ENCODE data around the gene INPP5A.

The INPP5A gene

GRCh38 chr10:132628966-132629900 lies 91.6 kb downstream of the INPP5A start:
- H3K27me3 Mint-ChIP-seq: no peaks in the 10 kb centered on the region
- H3K9me3 Mint-ChIP-seq: no peaks in the 10 kb centered on the region
- peaks cover 9% of the 10 kb centered on the region in 2 donors for H3K36me3 Mint-ChIP-seq
- peaks cover 61 to 95% of the 10 kb centered on the region in 2 donors for H3K4me1 Mint-ChIP-seq
- ATAC-seq (replicated peaks): no peak
- peak overlapping the region; percentile 9 for H3K27ac Mint-ChIP-seq
- H3K4me3 Mint-ChIP-seq: no peak overlapping the region
- no peak for DNase-seq

GRCh38 chr10:132630156-132630555 lies 92.6 kb downstream of the INPP5A start:
- Mint-ChIP-seq H3K9me3 (no peaks in the 10 kb centered on the region), H3K4me1 (peaks cover 64 to 94% of the 10 kb centered on the region in 2 donors), H3K36me3 (peaks cover 6 to 9% of the 10 kb centered on the region in 2 donors), H3K27ac (no peak overlapping the region), H3K27me3 (no peaks in the 10 kb centered on the region), H3K4me3 (no peak overlapping the region)
- ATAC-seq (replicated peaks): no peak
- DNase-seq: no peak

- Mint-ChIP-seq H3K4me1 (peaks cover 59 to 87% of the 10 kb centered on the region in 2 donors), H3K27ac (no peak overlapping the region), H3K27me3 (no peaks in the 10 kb centered on the region), H3K9me3 (no peaks in the 10 kb centered on the region), H3K4me3 (no peak overlapping the region), H3K36me3 (peaks cover 6 to 9% of the 10 kb centered on the region in 2 donors)
- DNase-seq (no peak), ATAC-seq (replicated peaks) (no peak)
Observed at GRCh38 chr10:132630666-132631337, 93.2 kb downstream of the INPP5A start.

GRCh38 chr10:132631338-132631735 lies 93.8 kb downstream of the INPP5A start:
- ATAC-seq (replicated peaks) (no peak), DNase-seq (no peak)
- H3K27ac Mint-ChIP-seq: no peak overlapping the region
- no peaks in the 10 kb centered on the region for H3K27me3 Mint-ChIP-seq
- H3K4me1 Mint-ChIP-seq: peaks cover 54 to 82% of the 10 kb centered on the region in 2 donors
- H3K9me3 Mint-ChIP-seq: no peaks in the 10 kb centered on the region
- no peak overlapping the region for H3K4me3 Mint-ChIP-seq
- H3K36me3 Mint-ChIP-seq: peaks cover 6 to 9% of the 10 kb centered on the region in 2 donors

GRCh38 chr10:132632091-132632561 lies 94.5 kb downstream of the INPP5A start:
- Mint-ChIP-seq H3K27ac (no peak overlapping the region), H3K36me3 (peaks cover 6 to 9% of the 10 kb centered on the region in 2 donors), H3K4me3 (no peak overlapping the region), H3K9me3 (no peaks in the 10 kb centered on the region), H3K27me3 (no peaks in the 10 kb centered on the region), H3K4me1 (peaks cover 51 to 77% of the 10 kb centered on the region in 2 donors)
- DNase-seq: no peak
- ATAC-seq (replicated peaks): no peak

GRCh38 chr10:132632851-132633684 lies 95.5 kb downstream of the INPP5A start:
- H3K27ac Mint-ChIP-seq: peak overlapping the region; percentile 90
- ATAC-seq (replicated peaks): peak; percentile 88 to 91
- H3K36me3 Mint-ChIP-seq: peaks cover 6 to 9% of the 10 kb centered on the region in 2 donors
- peaks cover 49 to 77% of the 10 kb centered on the region in 2 donors for H3K4me1 Mint-ChIP-seq
- H3K9me3 Mint-ChIP-seq: no peaks in the 10 kb centered on the region
- DNase-seq: peak; percentile 41
- no peaks in the 10 kb centered on the region for H3K27me3 Mint-ChIP-seq
- H3K4me3 Mint-ChIP-seq: peak overlapping the region; percentile 5 to 53

- peak overlapping the region; percentile 90 for H3K27ac Mint-ChIP-seq
- no peaks in the 10 kb centered on the region for H3K27me3 Mint-ChIP-seq
- peak; percentile 32 for DNase-seq
- peak overlapping the region; percentile 1 to 17 for H3K4me3 Mint-ChIP-seq
- H3K36me3 Mint-ChIP-seq: peaks cover 6 to 7% of the 10 kb centered on the region in 2 donors
- peak; percentile 41 to 66 for ATAC-seq (replicated peaks)
- peaks cover 44 to 67% of the 10 kb centered on the region in 2 donors for H3K4me1 Mint-ChIP-seq
- H3K9me3 Mint-ChIP-seq: no peaks in the 10 kb centered on the region
Observed at GRCh38 chr10:132634241-132634946, 96.8 kb downstream of the INPP5A start.

GRCh38 chr10:132634947-132635271 lies 97.3 kb downstream of the INPP5A start:
- peak overlapping the region; percentile 90 for H3K27ac Mint-ChIP-seq
- ATAC-seq (replicated peaks) (no peak), DNase-seq (no peak)
- peaks cover 39 to 62% of the 10 kb centered on the region in 2 donors for H3K4me1 Mint-ChIP-seq
- H3K4me3 Mint-ChIP-seq: peak overlapping the region; percentile 1 to 17
- no peaks in the 10 kb centered on the region for H3K9me3 Mint-ChIP-seq
- H3K27me3 Mint-ChIP-seq: no peaks in the 10 kb centered on the region
- peaks cover 3 to 4% of the 10 kb centered on the region in 2 donors for H3K36me3 Mint-ChIP-seq

- H3K27me3 Mint-ChIP-seq: no peaks in the 10 kb centered on the region
- H3K27ac Mint-ChIP-seq: no peak overlapping the region
- H3K4me3 Mint-ChIP-seq: no peak overlapping the region
- H3K4me1 Mint-ChIP-seq: peaks cover 32 to 53% of the 10 kb centered on the region in 2 donors
- peaks cover 6 to 9% of the 10 kb centered on the region in 2 donors for H3K36me3 Mint-ChIP-seq
- ATAC-seq (replicated peaks) (no peak), DNase-seq (no peak)
- no peaks in the 10 kb centered on the region for H3K9me3 Mint-ChIP-seq
Observed at GRCh38 chr10:132636358-132636757, 98.8 kb downstream of the INPP5A start.

- Mint-ChIP-seq H3K4me1 (peaks cover 30 to 48% of the 10 kb centered on the region in 2 donors), H3K27me3 (no peaks in the 10 kb centered on the region), H3K4me3 (peak overlapping the region; percentile 45 to 47), H3K9me3 (no peaks in the 10 kb centered on the region), H3K27ac (peak overlapping the region; percentile 88), H3K36me3 (peaks cover 6 to 14% of the 10 kb centered on the region in 2 donors)
- DNase-seq (no peak), ATAC-seq (replicated peaks) (peak; percentile 47 to 66)
Observed at GRCh38 chr10:132637477-132638129, 100.0 kb downstream of the INPP5A start.

- peaks cover 28 to 43% of the 10 kb centered on the region in 2 donors for H3K4me1 Mint-ChIP-seq
- H3K4me3 Mint-ChIP-seq: no peak overlapping the region
- no peaks in the 10 kb centered on the region for H3K9me3 Mint-ChIP-seq
- no peak for ATAC-seq (replicated peaks)
- H3K27me3 Mint-ChIP-seq: no peaks in the 10 kb centered on the region
- no peak for DNase-seq
- no peak overlapping the region for H3K27ac Mint-ChIP-seq
- H3K36me3 Mint-ChIP-seq: peaks cover 6 to 14% of the 10 kb centered on the region in 2 donors
Observed at GRCh38 chr10:132638130-132638515, 100.5 kb downstream of the INPP5A start.

- no peak overlapping the region for H3K4me3 Mint-ChIP-seq
- peaks cover 16 to 35% of the 10 kb centered on the region in 2 donors for H3K4me1 Mint-ChIP-seq
- no peaks in the 10 kb centered on the region for H3K27me3 Mint-ChIP-seq
- no peaks in the 10 kb centered on the region for H3K9me3 Mint-ChIP-seq
- DNase-seq (no peak), ATAC-seq (replicated peaks) (no peak)
- H3K27ac Mint-ChIP-seq: no peak overlapping the region
- peaks cover 6 to 14% of the 10 kb centered on the region in 2 donors for H3K36me3 Mint-ChIP-seq
Observed at GRCh38 chr10:132639470-132639869, 101.9 kb downstream of the INPP5A start.
